Liver (tissue), 9 donors: Measurements from ENCODE around the gene CRHR2. TPM values are rescaled to one million over a fixed set of nuclear protein-coding genes. Genes with fewer than 3 reads are reported as not detected.

ENCODE experiments used
- DNase-seq: peaks from one replicate; pipeline ENCODE4 v3.0.0-alpha.2; 2017; ENCODE audit warnings: low spot score
- H3K27ac ChIP-seq, 2 donors: one replicate each; pipeline ENCODE4 v1.7.0; 2013; ENCODE audit warnings: inconsistent platforms in 2 of 2, low read length in 2 of 2, control low read depth in 1 of 2, low read depth in 1 of 2, mild to moderate bottlenecking in 1 of 2
- H3K27me3 ChIP-seq, 4 donors: one replicate each; pipeline versions ENCODE4 v1.6.1 to v1.7.0; 2013; ENCODE audit warnings: low read length in 3 of 4, inconsistent platforms in 1 of 4, mild to moderate bottlenecking in 1 of 4, moderate library complexity in 1 of 4; ENCODE audit not compliant: control insufficient read depth in 4 of 4, insufficient read depth in 4 of 4
- H3K36me3 ChIP-seq, 4 donors: one replicate each; pipeline versions ENCODE4 v1.6.1 to v1.7.0; 2013; ENCODE audit warnings: low read length in 3 of 4, mild to moderate bottlenecking in 3 of 4, low read depth in 1 of 4, moderate library complexity in 1 of 4; ENCODE audit not compliant: control insufficient read depth in 4 of 4, insufficient read depth in 3 of 4
- H3K4me1 ChIP-seq, 4 donors: one replicate each; pipeline versions ENCODE4 v1.6.1 to v1.7.0; 2013; ENCODE audit warnings: low read length in 3 of 4, mild to moderate bottlenecking in 3 of 4, moderate library complexity in 1 of 4; ENCODE audit not compliant: control insufficient read depth in 4 of 4, insufficient read depth in 4 of 4
- H3K4me3 ChIP-seq, 3 donors: one replicate each; pipeline versions ENCODE4 v1.6.1 to v1.7.0; 2013; ENCODE audit warnings: low read length in 3 of 3, control low read depth in 1 of 3, low read depth in 1 of 3, mild to moderate bottlenecking in 1 of 3
- H3K9ac ChIP-seq, 2 donors: one replicate each; pipeline ENCODE4 v1.7.0; 2013; ENCODE audit warnings: low read length in 2 of 2, mild to moderate bottlenecking in 2 of 2, moderate library complexity in 2 of 2, control low read depth in 1 of 2, low read depth in 1 of 2
- H3K9me3 ChIP-seq, 4 donors: one replicate each; pipeline versions ENCODE4 v1.6.1 to v1.7.0; 2013; ENCODE audit warnings: low read length in 3 of 4; ENCODE audit not compliant: control insufficient read depth in 4 of 4
- EGR1 ChIP-seq, 2 donors: IDR thresholded peaks; 2 replicates each; pipeline ENCODE4 v1.6.1; 2016 to 2018; ENCODE audit warnings: antibody characterized with exemption in 2 of 2, low read depth in 2 of 2
- FOXA1 ChIP-seq: IDR thresholded peaks from 2 replicates; pipeline ENCODE4 v1.6.1; 2016; ENCODE audit warnings: antibody characterized with exemption
- FOXA2 ChIP-seq: IDR thresholded peaks from 2 replicates; pipeline ENCODE4 v1.6.1; 2016; ENCODE audit warnings: antibody characterized with exemption
- GABPA ChIP-seq, 2 donors: IDR thresholded peaks in 1 of 2; conservative IDR thresholded peaks in 1 of 2; 2 replicates each; pipeline ENCODE4 v1.6.1; 2016; ENCODE audit warnings: antibody characterized with exemption in 2 of 2, mild to moderate bottlenecking in 1 of 2, moderate library complexity in 1 of 2
- HNF4A ChIP-seq, 2 donors: conservative IDR thresholded peaks; 2 replicates each; pipeline ENCODE4 v1.6.1; 2016; ENCODE audit warnings: antibody characterized with exemption in 2 of 2, mild to moderate bottlenecking in 2 of 2
- HNF4G ChIP-seq: IDR thresholded peaks from 2 replicates; pipeline ENCODE4 v1.6.1; 2016; ENCODE audit warnings: antibody characterized with exemption
- JUND ChIP-seq, 2 donors: IDR thresholded peaks; 2 replicates each; pipeline ENCODE4 v1.6.1; 2016; ENCODE audit warnings: antibody characterized with exemption in 2 of 2
- NR2F2 ChIP-seq: IDR thresholded peaks from 2 replicates; pipeline ENCODE4 v1.6.1; 2016; ENCODE audit warnings: antibody characterized with exemption
- RAD21 ChIP-seq, 2 donors: IDR thresholded peaks; 2 replicates each; pipeline ENCODE4 v1.6.1; 2016; ENCODE audit warnings: antibody characterized with exemption in 2 of 2, mild to moderate bottlenecking in 2 of 2
- RXRA ChIP-seq, 2 donors: IDR thresholded peaks; 2 replicates each; pipeline ENCODE4 v1.6.1; 2017 to 2018; ENCODE audit warnings: antibody characterized with exemption in 2 of 2, mild to moderate bottlenecking in 1 of 2
- SP1 ChIP-seq: IDR thresholded peaks from 2 replicates; pipeline ENCODE4 v1.6.1; 2018; ENCODE audit warnings: antibody characterized with exemption, mild to moderate bottlenecking
- TAF1 ChIP-seq: conservative IDR thresholded peaks from 2 replicates; pipeline ENCODE4 v1.6.1; 2016; ENCODE audit warnings: antibody characterized with exemption, mild to moderate bottlenecking
- YY1 ChIP-seq: IDR thresholded peaks from 2 replicates; pipeline ENCODE4 v1.6.1; 2016; ENCODE audit warnings: antibody characterized with exemption, mild to moderate bottlenecking
- WGBS: extraction: QIAGEN DNeasy Blood & Tissue Kit; methylation state at CpG from one replicate; pipeline ENCODE4 v1.1.7; 2013; 5-methylcytosine and 5-hydroxymethylcytosine counted together
- polyA plus RNA-seq, 2 donors: library from polyadenylated mRNA; stranded (reverse) in 1 of 2; unstranded in 1 of 2; fragments of 200-250 nt in 1 of 2; fragments of >200 nt in 1 of 2; fragmentation: Nextera tagmentation in 1 of 2; extraction: Ambion mirVana in 1 of 2; gene quantifications; one replicate each; pipeline versions ENCODE4 v1.2.1 to v1.2.3, GENCODE V29; 2013 to 2015
- total RNA-seq, 2 donors: library from RNA; depleted of rRNA; stranded (reverse); fragments of >200 nt; gene quantifications; one replicate each; pipeline ENCODE4 v1.2.3, GENCODE V29; 2014
- TF ChIP-seq, protein P1 (sequence below): IDR thresholded peaks from 2 replicates; pipeline ENCODE4 v1.6.1; 2016; ENCODE audit warnings: antibody characterized with exemption
- TF ChIP-seq, protein P2 (sequence below): IDR thresholded peaks from 2 replicates; pipeline ENCODE4 v1.6.1; 2016; ENCODE audit warnings: antibody characterized with exemption
- TF ChIP-seq, protein P3 (sequence below): fragments of 150-350 bp; IDR thresholded peaks from 2 replicates; pipeline ENCODE4 v1.5.1; 2017; ENCODE audit warnings: improper control_type of control experiment, low read depth, low read length; ENCODE audit not compliant: missing input control
- TF ChIP-seq, protein P4 (sequence below): IDR thresholded peaks from 2 replicates; pipeline ENCODE4 v1.6.1; 2016; ENCODE audit warnings: antibody characterized with exemption
- TF ChIP-seq, protein P5 (sequence below): IDR thresholded peaks from 2 replicates; pipeline ENCODE4 v1.6.1; 2016; ENCODE audit warnings: antibody characterized with exemption, mild to moderate bottlenecking
- donor health status: healthy.
- donor health status: healthy.
- donor health status: healthy.
- donor health status: healthy.
- donor health status: healthy.

Gene CRHR2
- total and polyA plus RNA-seq, 4 donors, result not detected

DNA sequence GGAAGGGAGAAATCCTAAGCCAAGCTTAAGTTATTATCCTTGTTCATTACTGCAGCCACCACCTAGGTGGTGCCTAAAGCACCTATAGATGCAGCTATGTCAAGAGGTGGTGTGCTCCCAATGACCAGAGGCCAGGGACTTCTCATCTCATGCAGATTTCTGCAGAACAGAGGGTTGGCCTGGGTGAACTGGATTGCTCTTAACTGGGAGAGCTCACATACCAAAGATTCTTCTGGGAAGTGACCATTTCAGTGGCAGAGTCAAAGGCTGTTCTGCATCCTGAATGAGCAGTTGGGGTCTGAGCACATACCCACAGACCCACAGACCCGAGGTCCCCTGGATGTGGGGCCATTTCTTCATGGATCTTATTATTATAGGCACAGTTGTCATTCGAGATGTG is 2.1 kb upstream of the CRHR2 start:
- no peak overlapping the region for H3K27ac ChIP-seq

More for the DNA sequence above, 2.1 kb upstream of the CRHR2 start:
- H3K9me3 ChIP-seq, result no peaks in the 10 kb centered on the region
- no peak for DNase-seq
- H3K4me3 ChIP-seq, result no peak overlapping the region
- H3K36me3 ChIP-seq, result no peaks in the 10 kb centered on the region
- WGBS, result 68% methylated on average over 2 of the region's 2 CpGs
- peaks cover 3 to 13% (median 5%) of the 10 kb centered on the region in 4 donors for H3K27me3 ChIP-seq
- H3K4me1 ChIP-seq, result peaks cover 5 to 10% (median 8%) of the 10 kb centered on the region in 4 donors
- no peak overlapping the region for H3K9ac ChIP-seq
- TF ChIP-seq FOXA2 (no peak), HNF4G (no peak), HNF4A (conservative IDR thresholded peaks at IDR 0.05) (no peak), FOXA1 (no peak), EGR1 (IDR thresholded peaks at IDR 0.05; ENCODE audit: low read depth in 2 of 2) (no peak), SP1 (no peak), NR2F2 (no peak), RAD21 (IDR thresholded peaks at IDR 0.05) (no peak), TAF1 (no peak), GABPA (IDR thresholded peaks at IDR 0.05 in 1 of 2, conservative IDR thresholded peaks at IDR 0.05 in 1 of 2) (no peak), RXRA (IDR thresholded peaks at IDR 0.05) (no peak), YY1 (no peak), JUND (IDR thresholded peaks at IDR 0.05) (no peak)
- TF ChIP-seq, protein P1, sequence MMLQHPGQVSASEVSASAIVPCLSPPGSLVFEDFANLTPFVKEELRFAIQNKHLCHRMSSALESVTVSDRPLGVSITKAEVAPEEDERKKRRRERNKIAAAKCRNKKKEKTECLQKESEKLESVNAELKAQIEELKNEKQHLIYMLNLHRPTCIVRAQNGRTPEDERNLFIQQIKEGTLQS, result no peak
- TF ChIP-seq, protein P2, sequence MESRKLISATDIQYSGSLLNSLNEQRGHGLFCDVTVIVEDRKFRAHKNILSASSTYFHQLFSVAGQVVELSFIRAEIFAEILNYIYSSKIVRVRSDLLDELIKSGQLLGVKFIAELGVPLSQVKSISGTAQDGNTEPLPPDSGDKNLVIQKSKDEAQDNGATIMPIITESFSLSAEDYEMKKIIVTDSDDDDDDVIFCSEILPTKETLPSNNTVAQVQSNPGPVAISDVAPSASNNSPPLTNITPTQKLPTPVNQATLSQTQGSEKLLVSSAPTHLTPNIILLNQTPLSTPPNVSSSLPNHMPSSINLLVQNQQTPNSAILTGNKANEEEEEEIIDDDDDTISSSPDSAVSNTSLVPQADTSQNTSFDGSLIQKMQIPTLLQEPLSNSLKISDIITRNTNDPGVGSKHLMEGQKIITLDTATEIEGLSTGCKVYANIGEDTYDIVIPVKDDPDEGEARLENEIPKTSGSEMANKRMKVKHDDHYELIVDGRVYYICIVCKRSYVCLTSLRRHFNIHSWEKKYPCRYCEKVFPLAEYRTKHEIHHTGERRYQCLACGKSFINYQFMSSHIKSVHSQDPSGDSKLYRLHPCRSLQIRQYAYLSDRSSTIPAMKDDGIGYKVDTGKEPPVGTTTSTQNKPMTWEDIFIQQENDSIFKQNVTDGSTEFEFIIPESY, result no peak
- TF ChIP-seq, protein P3, sequence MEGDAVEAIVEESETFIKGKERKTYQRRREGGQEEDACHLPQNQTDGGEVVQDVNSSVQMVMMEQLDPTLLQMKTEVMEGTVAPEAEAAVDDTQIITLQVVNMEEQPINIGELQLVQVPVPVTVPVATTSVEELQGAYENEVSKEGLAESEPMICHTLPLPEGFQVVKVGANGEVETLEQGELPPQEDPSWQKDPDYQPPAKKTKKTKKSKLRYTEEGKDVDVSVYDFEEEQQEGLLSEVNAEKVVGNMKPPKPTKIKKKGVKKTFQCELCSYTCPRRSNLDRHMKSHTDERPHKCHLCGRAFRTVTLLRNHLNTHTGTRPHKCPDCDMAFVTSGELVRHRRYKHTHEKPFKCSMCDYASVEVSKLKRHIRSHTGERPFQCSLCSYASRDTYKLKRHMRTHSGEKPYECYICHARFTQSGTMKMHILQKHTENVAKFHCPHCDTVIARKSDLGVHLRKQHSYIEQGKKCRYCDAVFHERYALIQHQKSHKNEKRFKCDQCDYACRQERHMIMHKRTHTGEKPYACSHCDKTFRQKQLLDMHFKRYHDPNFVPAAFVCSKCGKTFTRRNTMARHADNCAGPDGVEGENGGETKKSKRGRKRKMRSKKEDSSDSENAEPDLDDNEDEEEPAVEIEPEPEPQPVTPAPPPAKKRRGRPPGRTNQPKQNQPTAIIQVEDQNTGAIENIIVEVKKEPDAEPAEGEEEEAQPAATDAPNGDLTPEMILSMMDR, result no peak
- TF ChIP-seq, protein P4, sequence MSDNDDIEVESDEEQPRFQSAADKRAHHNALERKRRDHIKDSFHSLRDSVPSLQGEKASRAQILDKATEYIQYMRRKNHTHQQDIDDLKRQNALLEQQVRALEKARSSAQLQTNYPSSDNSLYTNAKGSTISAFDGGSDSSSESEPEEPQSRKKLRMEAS, result no peak
- TF ChIP-seq, protein P5, sequence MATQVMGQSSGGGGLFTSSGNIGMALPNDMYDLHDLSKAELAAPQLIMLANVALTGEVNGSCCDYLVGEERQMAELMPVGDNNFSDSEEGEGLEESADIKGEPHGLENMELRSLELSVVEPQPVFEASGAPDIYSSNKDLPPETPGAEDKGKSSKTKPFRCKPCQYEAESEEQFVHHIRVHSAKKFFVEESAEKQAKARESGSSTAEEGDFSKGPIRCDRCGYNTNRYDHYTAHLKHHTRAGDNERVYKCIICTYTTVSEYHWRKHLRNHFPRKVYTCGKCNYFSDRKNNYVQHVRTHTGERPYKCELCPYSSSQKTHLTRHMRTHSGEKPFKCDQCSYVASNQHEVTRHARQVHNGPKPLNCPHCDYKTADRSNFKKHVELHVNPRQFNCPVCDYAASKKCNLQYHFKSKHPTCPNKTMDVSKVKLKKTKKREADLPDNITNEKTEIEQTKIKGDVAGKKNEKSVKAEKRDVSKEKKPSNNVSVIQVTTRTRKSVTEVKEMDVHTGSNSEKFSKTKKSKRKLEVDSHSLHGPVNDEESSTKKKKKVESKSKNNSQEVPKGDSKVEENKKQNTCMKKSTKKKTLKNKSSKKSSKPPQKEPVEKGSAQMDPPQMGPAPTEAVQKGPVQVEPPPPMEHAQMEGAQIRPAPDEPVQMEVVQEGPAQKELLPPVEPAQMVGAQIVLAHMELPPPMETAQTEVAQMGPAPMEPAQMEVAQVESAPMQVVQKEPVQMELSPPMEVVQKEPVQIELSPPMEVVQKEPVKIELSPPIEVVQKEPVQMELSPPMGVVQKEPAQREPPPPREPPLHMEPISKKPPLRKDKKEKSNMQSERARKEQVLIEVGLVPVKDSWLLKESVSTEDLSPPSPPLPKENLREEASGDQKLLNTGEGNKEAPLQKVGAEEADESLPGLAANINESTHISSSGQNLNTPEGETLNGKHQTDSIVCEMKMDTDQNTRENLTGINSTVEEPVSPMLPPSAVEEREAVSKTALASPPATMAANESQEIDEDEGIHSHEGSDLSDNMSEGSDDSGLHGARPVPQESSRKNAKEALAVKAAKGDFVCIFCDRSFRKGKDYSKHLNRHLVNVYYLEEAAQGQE, result no peak
